HG02981 (cell line): Measurements from ENCODE around the gene CYB561A3.
A peak's percentile ranks its signal among the peaks of the same experiment; 100 is the strongest.

ENCODE experiments used
- ATAC-seq: cut with Tn5 transposase; IDR thresholded peaks from one replicate; pipeline ENCODE4 v1.9.1; 2021; ENCODE audit warnings: mild to moderate bottlenecking, moderate library complexity; ENCODE audit not compliant: unreplicated experiment

The CYB561A3 gene

DNA sequence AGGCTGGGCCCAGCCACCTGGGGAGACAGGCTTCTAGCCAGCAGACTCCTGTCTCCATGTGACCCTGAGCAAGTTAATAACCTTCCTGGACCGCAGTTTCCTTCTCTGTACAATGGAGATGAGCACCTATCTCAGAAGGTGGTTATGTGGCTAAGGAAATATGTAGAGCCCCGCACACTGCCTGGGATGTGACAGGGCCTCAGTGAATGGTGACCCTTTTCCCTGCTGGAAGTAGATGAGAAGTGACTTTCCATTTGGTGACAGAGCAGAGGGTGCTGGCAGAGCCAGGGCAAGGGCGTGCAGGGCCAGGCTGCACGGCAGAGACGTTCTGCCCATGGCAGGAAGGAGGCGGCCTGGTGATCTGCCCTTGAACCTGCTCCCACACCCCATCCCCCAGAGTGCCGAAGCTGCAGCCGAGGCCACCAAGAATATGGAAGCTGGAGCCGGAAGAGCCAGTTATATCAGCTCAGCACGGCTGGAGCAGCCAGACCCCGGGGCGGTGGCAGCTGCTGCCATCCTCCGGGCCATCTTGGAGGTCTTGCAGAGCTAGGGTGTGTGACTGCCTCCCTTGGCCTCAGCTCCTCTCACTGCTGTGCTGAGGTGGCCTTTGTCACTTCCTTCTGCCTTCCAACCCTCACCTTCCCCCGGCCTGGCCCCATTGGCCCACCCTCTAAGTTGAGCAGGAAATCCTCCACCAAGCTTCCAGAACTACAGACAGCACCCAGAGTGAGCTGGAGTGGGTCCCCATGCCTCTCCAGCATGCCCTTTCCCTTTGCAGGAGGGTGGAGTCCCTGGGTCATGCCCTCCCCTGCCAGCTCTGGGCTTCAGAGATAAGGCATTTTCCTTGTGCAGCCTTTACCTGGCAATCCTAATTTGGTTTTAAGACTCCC, 15.5 kb downstream of the CYB561A3 start:
- no peak for ATAC-seq

DNA sequence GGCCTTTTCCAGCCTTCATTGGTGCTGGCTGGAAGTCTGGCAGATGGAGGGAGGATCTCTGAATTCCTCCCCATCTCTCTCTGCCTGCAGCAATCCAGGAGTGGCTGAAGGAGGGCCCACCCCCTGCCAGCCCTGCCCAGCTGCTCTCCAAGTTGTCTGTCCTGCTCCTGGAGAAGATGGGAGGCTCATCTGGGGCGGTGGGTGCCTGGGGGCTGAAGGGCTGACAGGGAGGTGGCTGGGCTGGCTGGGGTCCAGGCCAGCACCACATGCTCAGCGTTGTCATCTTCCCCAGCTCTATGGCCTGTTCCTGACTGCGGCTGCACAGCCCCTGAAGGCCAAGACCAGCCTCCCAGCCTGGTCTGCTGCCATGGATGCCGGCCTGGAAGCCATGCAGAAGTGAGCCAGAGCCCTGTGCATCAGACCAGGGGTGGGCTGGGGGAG, 16.5 kb downstream of the CYB561A3 start:
- ATAC-seq: no peak

DNA sequence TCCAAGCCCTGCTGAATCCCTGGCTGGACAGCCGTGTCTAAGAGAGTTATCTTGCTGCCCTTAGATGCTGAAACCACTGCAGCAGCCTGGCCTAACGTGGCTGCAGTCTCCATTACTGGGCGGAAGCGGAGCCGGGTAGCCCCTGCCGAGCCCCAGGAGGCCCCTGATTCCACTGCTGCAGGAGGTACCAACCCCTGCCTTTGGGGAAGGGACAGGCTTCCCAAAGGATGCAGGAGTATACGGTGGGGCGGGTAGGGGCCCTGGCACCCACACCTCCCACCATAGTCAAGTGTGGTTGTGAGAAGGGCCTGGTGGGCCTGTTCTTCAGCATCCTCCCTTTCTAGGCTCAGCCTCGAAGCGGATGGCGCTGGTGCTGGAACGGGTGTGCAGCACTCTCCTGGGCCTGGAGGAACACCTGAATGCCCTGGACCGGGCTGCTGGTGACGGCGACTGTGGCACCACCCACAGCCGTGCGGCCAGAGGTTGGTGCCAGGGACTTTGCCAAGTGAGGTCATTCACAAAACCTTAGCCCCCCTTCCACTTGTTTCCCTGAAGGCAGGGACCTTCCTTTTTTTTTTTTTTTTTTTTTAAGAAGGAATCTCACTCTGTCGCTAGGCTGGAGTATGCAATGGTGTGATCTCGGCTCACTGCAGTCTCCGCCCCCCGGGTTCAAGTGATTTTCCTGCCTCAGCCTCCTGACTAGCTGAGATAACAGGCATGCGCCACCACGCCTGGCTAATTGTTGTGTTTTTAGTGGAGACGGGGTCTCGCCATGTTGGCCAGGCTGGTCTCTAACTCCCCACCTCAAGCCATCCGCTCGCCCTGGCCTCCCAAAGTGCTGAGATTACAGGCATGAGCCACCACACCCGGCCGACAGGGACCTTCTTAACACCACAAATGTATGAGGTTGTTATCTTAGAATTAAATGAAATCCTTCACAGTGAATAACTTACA, 17.6 kb downstream of the CYB561A3 start:
- ATAC-seq: no peak

DNA sequence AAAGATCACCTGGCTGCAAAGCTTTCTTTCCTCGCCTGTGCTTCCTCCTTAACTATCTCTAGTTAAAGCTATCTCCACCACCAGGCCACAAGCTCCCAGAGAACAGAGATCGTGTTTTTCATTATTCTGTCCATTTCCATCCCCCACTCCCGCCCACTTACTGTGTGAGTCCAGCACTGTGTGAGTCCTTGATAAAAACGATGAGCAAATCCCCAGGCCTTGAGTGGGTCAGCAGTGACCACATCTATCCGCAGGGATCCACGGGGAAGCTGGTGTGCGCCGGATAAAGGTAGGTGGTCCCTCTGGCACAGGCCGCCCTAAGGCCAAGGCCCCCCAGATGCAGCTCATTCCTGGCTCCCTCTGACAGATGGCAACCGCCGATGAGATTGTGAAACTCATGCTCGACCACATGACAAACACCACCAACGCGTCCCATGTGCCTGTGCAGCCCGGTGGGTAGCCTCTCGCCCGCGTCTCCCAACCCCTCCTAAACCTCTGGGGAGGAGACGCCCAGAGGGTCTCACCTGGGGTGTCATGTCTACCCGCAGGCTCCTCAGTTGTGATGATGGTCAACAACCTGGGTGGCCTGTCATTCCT, 19.4 kb downstream of the CYB561A3 start:
- no peak for ATAC-seq

DNA sequence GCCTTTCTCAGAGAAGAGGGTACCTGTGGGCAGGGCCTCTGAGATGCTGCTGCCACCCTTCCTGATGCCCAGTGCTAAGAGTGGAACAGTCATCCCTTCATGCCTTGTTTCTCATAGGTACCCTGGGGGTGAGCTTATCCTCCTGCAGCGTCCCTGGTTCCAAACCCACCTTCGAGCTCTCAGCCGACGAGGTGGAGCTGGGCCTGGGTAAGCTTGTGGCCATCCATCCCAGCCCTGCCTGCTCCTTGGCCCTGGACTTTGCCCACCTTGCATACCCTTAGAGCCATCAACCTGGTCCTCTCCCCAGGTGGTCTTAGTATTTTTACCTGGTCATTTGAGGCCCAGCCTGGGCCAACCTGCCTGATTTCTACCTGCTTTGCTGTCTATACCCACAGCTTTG, 20.0 kb downstream of the CYB561A3 start:
- ATAC-seq: no peak

DNA sequence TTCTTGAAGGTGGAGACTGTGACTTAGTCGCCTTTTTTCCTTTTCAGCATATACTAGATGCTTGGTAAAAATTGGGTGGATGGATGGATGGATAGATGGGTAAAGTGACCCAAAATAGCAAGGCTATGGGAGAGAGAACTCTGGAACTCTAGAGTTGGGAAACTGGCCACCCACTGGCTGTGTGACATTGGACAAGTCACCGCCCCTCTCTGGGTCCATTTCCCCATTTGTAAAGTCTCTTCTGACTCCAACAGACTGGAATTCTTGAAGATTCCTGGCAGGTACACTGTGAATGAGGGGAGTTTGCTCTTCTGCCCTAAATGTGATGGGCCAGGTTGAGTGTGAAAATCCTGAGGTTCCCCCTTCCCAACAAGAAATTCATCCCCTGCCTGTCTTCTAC, 20.7 kb downstream of the CYB561A3 start:
- ATAC-seq: no peak

DNA sequence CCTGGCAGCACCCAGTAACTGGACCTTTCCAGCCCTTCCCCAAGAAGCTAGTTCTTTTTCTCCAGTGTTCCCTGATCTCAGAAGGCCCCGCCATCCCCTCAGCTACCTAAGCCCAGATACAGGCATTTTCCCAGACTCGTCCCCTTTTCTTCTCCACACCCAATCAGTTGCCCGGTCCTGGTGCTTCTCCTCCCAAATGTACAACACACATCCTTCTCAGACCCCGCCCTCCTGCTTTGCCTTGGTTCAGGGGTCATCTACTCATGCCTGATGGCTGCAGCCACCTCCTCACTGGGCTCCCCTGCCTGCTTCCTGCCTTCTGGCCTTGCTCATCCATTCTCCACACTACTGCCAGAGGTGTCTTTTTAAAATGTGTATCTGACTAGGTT, 22.2 kb downstream of the CYB561A3 start:
- ATAC-seq: no peak

DNA sequence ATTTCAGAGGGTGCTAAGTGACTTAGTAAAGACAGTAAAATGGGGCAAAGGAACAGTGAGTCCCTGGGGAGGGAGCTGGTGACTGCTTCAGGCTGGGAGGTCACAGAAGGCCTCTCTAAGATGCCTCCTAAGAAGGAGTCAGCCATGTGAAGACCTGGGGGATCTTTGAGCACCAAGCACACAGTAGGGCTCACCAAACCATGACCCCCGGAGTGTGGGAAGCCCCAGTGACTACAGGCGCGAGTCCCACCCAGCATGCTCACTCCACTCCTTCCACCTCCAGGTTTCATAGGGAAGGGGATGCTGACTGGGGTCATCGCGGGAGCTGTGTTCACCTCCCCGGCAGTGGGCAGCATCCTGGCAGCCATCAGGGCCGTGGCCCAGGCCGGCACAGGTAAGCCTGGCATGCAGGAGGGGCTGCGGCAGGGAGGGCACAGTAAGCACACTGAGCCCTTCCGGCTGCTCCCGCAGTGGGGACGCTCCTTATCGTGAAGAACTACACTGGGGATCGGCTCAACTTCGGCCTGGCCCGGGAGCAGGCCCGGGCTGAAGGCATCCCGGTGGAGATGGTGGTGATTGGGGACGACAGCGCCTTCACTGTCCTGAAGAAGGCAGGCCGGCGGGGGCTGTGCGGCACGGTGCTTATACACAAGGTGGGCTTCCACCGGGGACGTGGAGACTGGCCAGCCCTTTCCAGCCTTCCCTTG, 22.7 kb downstream of the CYB561A3 start:
- ATAC-seq: no peak

DNA sequence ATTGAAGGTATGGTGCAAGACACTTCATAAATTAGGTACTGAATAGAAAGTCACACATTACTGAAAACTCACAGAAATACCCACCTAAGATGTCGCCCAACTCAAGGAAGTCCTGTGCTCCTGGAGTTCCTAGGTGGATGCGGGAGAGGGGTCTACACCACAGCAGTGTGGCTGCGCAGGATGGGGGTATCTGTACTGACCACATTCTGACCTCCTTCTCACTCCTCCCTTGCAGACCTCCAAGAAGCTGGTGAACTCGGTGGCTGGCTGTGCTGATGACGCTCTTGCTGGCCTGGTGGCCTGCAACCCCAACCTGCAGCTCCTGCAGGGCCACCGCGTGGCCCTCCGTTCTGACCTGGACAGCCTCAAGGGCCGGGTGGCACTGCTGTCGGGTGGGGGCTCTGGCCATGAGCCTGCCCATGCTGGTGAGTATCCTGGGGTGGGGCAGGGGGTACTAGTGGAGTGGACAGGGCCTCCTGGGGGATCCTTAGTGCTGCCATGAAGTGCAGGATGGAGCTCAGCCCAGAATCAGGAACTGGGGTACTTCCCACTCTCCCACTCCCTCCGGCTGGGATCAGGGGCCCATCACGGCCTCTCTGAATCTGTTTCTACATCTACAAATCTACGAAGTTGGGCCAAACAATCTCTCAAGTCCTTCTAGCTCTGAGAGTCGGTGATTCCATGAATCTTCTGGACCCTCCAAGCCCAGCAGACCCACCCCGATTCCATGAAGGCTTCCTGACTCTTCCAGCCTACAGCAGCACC, 23.8 kb downstream of the CYB561A3 start:
- ATAC-seq: no peak

DNA sequence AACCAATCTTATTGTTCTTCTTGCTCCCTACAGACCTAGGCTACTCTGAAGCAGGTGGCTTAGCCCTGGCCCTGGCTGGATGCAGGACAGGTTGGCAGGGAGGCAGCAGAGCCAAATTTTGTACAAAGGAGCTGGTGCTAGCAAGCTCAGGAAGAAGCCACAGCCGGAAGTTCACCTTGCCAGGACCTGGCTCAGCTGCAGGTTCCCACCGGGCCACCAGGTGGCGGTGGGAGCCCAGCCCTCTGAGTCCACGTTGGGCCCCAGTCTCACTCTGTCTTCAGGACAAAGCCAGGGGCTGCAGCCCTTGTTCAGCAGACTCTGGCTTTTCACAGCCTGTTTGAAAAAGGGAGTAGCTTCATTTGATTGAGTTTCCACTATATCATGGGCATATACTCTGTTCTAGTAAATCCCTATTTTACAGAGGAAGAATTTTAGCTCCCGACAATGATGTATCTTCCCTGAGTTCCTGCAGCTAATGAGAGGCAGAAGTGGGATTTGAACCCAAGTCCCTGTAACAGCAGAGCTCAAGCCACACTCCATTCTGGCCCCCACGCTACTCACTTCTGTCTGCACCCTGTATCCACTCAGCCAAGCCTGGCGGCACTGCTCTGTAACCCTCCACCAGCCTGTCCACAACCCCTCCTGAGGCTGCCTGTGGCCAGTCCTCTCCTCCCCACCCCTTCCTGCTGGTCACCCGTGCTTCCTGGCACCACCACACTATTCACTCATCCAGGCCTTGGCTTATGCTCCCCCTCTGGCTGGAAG, 25.3 kb downstream of the CYB561A3 start:
- ATAC-seq: peak; percentile 49

DNA sequence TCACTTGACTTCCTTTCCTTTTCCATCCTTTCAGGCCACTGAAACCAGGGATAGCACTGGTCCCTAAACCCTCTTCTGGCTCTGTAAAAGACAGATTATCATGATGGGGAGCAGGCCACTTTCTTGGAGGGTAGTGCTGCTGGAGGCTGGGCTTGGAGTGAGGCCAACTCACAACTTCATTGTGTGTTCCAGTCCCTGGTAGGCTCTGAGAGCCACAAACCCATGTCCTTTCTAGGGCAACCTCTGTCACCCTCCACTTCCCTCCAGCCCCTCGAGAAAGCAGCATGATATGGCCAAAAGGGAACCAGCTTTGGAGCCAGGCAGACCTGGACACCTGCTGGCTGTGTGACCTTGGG, 26.3 kb downstream of the CYB561A3 start:
- ATAC-seq: no peak

DNA sequence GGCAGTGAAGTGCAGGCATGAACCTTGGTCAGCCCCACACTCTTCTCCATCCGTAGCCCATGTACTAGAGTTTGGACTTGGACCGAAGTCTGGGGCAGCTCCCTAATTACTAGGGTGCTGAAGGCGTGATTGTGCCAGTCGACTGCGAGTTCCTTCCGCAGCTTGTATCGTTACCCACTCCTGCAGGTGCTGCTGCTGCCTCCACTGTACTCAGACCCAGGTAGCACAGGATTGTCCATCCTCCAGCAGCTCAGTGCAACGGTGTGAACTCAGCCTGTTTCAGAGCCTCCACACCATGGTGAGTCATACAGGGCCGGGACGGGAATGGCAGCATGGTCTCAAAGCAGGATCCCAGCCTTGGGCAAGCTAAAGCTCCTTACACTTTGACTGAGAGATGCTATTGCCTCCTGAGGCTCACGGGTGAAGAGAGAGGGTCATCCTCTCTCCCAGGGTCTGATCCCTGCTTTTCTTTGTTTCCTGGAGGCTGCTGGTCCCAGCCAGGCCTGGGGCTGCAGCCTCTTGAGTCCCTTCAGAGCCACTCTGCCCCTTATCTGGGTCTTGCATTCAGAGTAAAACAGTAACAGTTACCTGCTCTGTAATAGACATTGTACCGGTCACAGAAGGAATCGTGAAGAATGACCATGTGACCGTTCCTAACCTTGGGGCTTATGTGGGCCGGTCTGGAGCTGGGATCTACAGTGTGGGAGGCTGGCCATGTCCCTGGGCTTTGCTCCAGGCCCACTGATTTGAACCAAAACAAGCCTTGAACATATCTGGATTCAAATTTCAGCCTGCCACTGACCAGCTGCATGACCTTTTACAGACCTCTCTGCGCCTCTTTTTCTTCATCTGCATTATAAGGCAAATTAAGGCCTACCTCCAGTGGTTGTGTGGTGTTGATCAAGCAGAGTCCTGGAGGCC, 27.0 kb downstream of the CYB561A3 start:
- no peak for ATAC-seq

DNA sequence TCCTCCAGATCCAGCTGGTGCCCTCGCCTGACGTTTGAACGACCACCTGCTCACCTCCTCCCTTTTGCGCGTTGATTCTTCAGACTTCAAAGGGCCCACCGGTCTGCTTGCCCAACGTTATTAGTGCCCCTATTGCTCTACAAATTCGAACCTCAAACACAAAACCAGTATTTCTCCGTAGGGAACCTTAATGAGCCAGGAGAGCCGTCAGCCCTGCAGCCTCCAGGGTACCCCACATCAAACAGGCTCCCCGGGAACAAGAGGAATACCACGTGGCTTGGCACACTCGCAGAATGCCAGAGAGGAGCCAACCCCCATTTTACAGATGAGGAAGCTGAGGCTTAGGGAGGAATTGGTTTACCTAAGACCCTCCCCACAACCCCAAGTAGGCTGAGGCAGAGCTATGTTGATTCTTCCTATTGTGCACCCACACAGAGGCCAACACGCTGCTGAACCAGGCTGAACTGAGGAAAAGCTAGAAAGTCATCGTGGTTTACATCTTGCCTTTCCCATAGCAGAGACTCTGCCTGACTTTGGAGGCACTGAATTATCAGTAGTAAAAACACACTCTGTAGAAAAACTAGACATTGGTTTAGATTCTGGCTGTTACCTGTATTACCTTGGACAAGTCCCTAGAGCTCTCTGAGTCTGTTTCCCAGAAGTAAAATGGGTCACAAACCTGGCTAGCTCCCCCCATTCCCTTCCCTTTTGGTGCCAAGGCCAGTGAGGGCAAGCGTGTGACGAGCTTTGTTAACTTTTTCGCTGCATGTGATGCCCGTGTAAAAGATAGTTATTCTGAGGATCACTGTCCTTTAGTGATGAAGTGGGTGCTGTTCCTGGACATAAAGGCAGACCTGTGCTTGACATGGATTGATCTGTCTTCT, 27.9 kb downstream of the CYB561A3 start:
- ATAC-seq: peak; percentile 7

DNA sequence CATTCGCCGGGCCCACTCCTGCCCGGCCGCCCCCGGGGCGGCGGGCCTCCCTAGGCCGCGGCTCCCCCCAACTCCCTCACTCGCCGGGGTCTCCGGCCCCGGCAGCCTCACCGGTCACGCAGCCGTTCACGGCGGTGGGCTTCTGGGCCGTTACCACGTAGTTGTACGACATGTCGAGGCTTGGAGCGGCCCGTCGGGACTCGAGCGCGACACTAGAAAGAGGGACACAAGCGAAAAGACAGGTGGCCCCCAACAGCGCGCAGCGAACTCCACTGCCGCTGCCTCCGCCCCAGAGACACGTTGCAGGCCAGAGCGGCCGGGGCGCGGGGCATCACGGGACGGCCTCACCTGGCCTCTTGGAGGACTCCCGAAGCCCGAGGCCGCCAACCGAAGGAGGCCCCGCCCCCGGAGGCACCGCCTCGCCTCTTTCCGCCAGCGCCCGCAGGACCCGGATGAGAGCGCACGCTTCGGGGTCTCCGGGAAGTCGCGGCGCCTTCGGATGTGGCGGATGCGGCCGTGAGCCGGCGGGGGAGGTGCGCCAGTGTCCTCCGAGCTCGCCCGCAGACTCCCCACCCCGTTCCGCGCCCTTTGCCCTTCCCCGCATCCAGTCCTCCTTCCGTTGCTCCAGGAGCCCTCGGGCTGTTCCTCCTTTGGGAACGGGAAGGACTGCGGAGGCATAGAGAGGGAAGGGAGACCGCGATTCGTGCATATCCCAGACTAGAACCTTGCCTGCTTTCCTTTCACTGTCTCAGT, 28.7 kb downstream of the CYB561A3 start, which contains the start of the genes DDB1 and TKFC:
Gene DDB1, minus strand, starts transcription at position 309 of the 753 bp plus-strand sequence. Its CDS starts 137 bp downstream, at position 172.
Gene TKFC, plus strand, starts transcription at position 432 of the 753 bp plus-strand sequence. CDS start 1,501 bp downstream, outside the sequence.
- peak; percentile 87 for ATAC-seq

DNA sequence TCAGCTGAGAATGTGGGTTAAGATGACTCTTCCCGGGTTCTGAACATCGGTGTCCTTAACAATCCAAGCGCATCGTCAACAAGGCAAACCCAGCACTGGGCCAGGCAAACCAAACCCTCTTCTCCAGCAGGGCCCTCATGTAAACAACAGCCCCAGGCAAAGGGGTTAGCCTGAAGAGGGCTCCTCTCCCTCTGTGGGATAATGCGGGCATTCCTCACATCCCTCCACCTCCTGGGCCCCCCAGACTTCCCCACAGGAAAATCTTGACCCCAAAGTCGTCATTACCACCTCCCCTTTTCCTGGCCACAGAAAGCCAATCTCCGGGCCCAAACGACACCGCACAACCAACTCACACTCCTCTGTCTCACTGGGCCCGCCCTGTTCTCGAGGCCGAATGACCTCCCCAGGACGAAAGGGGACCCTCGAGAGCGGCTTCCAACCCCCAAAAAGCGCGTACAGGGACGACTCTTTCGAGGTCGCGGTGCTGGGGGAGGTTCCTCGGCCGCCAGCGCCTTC, 29.3 kb downstream of the CYB561A3 start:
- no peak for ATAC-seq

DNA sequence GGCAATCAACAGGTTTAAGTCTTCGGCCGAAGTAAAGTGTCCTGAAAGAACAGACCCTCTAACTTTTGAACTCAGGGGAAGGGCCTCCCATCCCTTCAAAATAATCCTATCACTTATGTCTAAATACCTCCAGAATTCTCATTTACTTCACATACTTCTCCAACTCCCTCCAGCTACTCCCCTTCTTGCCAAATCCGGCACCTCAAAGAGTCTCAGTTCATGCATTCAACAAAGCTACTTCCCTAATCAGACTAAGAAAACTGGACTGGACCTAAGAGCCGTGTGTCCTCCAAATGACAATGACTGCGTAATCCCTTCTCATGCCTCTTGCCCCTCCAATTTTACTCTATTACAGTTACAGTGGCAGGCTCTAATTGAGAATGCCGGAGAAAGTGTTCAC, 30.0 kb downstream of the CYB561A3 start:
- ATAC-seq: no peak
